H1 (cell line): ENCODE measurements around the gene PCDHGA1. TPM values are rescaled to one million over a fixed set of nuclear protein-coding genes. Genes with fewer than 3 reads are reported as not detected.
A peak's percentile ranks its signal among the peaks of the same experiment; 100 is the strongest.

ENCODE experiments used
- CREB1 ChIP-seq: IDR thresholded peaks from 2 replicates; pipeline ENCODE4 v1.6.1; 2012; ENCODE audit warnings: inconsistent platforms
- E2F6 ChIP-seq: IDR thresholded peaks from 2 replicates; pipeline ENCODE4 v1.6.1; 2012; ENCODE audit warnings: inconsistent platforms
- GABPA ChIP-seq: IDR thresholded peaks from 2 replicates; pipeline ENCODE4 v1.6.1; 2011; ENCODE audit warnings: mild to moderate bottlenecking, low read length, moderate library complexity, borderline replicate concordance; ENCODE audit not compliant: insufficient read depth
- RAD21 ChIP-seq, 2 experiments: IDR thresholded peaks in 1 of 2; conservative IDR thresholded peaks in 1 of 2; 2 replicates each; pipeline ENCODE4 v1.6.1; 2011; ENCODE audit warnings: low read depth in 2 of 2, low read length in 2 of 2, improper control_type of control experiment in 1 of 2, inconsistent platforms in 1 of 2, mild to moderate bottlenecking in 1 of 2, moderate library complexity in 1 of 2
- SIN3A ChIP-seq, 2 experiments: IDR thresholded peaks in 1 of 2; conservative IDR thresholded peaks in 1 of 2; 2 replicates each; pipeline ENCODE4 v1.6.1; 2011 to 2012; ENCODE audit warnings: low read length in 2 of 2, improper control_type of control experiment in 1 of 2, low read depth in 1 of 2, mild to moderate bottlenecking in 1 of 2
- YY1 ChIP-seq: IDR thresholded peaks from 2 replicates; pipeline ENCODE4 v1.6.1; 2011; ENCODE audit warnings: low read depth, mild to moderate bottlenecking, low read length
- polyA plus RNA-seq, 7 experiments: library from polyadenylated mRNA; depleted of rRNA in 3 of 7; stranded (reverse) in 5 of 7; unstranded in 2 of 7; fragments of >200 nt in 5 of 7; fragments of 200-250 nt in 2 of 7; gene quantifications; 1 replicate in 5 of 7; 2 replicates in 1 of 7; 4 replicates in 1 of 7; pipeline versions ENCODE4 v1.2.1 to v1.2.3, GENCODE V29; 2011 to 2013; ENCODE audit warnings: missing spikeins in 2 of 7, mixed read lengths in 2 of 7
- total RNA-seq: library from RNA; stranded (reverse); fragmentation: NEBNext Ultra II Directional; extraction: Animal tissue kit (Norgen Biotek cat#: 25700); gene quantifications from 2 replicates; pipeline ENCODE4 v1.2.1, GENCODE V29; 2021

PCDHGA1 gene
- total and polyA plus RNA-seq, 2 of the 8 experiments (the other 6 are each of a cell fraction or from before 2014, with no cell fraction given) = 0.57 to 0.89 TPM

- peak; percentile 26; the same call in 1 of the 2 replicates for TF ChIP-seq E2F6
- TF ChIP-seq RAD21 (IDR thresholded peaks at IDR 0.05 in 1 of 2, conservative IDR thresholded peaks at IDR 0.05 in 1 of 2; ENCODE audit: low read depth in 2 of 2, low read length in 2 of 2) = peak; percentile 93 to 94
- 0 out of 2 replicates have a peak, but pooled peaks have one; percentile 18 for TF ChIP-seq YY1
- 0 out of 2 replicates have a peak, but pooled peaks have one; percentile 28 for TF ChIP-seq GABPA
- 0 out of 4 replicates have a peak, but pooled peaks of 1 of the 2 experiments have one; percentile 52 for TF ChIP-seq SIN3A (conservative IDR thresholded peaks at IDR 0.05 in 1 of 2, IDR thresholded peaks at IDR 0.05 in 1 of 2; ENCODE audit: low read depth in 1 of 2, low read length in 2 of 2)
- TF ChIP-seq CREB1 = 0 out of 2 replicates have a peak, but pooled peaks have one; percentile 38
Observed at GRCh38 chr5:141417494-141418172, 87.3 kb downstream of the PCDHGA1 start, which contains the start of gene PCDHGB7 (continued).
